PFSK-1 (cell line): Measurements from ENCODE around the gene LRRC59.

Experiments
- POLR2AphosphoS5 ChIP-seq: IDR thresholded peaks from 2 replicates; pipeline ENCODE4 v1.6.1; 2012; ENCODE audit warnings: low read depth, mild to moderate bottlenecking, control low read depth, low read length, moderate library complexity
- TAF1 ChIP-seq: IDR thresholded peaks from 2 replicates; pipeline ENCODE4 v1.6.1; 2012; ENCODE audit warnings: low read length, control low read depth, borderline replicate concordance; ENCODE audit not compliant: insufficient read depth

DNA sequence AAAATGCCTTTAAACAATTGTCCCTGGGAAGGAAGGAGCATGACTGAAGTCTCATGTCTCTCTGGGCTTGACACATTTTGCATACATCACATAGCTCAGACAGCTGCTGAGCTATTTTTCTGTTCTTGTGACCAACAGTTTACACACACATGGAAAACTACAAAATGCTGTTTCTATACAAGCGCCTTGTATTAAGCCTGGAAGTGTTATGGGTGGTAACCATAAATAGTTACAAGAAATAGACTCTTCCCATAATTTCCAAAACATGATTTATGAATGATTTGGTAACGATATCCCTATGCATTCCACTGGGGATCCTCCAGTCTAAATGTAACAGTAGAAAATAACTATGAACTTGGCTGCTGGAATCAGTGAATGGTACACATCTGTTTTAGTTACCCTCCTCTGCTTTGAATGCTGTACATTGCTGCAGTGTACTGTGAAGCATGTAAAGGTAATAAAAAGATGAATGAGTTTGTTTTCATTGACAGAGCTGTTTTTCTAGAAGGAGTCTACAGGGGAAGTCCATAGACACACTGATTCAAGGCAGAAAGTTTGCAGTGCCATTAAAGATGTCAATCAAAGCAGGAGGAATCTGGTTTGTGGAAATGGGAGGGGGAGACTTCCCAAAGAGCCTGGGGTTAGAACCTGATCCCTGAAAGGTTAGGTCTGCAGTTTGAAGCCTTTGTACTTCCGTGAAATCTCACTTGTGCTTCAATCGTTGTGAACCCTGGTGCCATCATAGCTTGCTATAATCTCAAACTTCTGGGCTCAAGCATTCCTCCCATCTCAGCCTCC lies 33.7 kb upstream of the LRRC59 start:
- TF ChIP-seq POLR2AphosphoS5 (no peak), TAF1 (no peak)
